ENCODE data around the gene LRPPRC.
"Not testable (repeated sequence)": the region's sequence is repeated elsewhere in the genome, so short reads cannot be mapped to it uniquely, and the experiment has no call there.

LRPPRC gene

DNA sequence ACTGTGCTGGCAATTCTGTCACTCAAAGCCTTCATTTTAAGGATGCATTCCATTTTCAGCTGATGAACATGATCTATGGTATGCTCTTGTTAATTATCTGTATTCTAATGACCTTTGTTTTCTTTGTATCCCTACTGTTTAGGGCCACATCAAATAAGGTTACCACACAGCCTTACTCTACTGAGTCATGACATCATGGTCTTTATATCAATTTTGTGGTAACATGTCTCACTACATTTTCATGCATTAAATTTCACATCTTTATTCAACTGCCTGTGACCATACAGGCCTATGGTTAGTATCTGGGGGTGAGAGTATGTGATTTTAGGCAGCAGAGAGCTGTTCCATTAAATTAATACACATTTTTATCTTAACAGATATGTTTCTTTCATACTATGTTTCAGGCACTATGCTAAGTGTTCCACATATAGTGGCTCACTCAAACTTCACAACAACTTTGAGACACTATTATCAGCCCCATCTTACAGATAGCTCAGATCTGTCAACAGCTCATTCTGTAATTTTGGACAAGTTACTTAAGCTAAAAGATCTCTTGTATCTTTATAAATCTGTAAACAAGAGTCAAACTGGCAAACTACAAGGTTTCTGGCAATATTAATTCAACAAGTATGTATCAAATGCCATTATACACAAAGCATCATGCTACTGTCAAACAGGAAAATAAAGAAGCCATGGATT lies 18.0 kb downstream of the LRPPRC start:
- DNase-seq = no peak

DNA sequence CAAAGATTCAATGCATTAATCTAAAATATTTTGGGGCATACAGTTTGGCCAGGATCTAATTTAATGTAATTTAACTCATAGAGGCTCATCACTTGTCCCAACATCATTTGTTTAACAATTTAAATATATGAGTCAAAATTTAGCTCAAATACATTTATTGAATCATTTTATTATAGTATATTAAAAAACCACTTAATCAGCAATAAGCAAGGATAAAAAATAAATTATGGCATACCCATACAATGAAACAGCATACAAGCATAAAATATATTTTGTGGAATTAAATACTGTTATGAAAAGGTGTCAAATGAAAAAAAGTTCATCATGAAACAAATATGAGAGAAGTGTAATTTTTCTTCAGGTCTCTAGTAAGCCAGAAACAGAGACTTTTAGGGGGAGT lies 34.9 kb downstream of the LRPPRC start:
- no peak for DNase-seq

DNA sequence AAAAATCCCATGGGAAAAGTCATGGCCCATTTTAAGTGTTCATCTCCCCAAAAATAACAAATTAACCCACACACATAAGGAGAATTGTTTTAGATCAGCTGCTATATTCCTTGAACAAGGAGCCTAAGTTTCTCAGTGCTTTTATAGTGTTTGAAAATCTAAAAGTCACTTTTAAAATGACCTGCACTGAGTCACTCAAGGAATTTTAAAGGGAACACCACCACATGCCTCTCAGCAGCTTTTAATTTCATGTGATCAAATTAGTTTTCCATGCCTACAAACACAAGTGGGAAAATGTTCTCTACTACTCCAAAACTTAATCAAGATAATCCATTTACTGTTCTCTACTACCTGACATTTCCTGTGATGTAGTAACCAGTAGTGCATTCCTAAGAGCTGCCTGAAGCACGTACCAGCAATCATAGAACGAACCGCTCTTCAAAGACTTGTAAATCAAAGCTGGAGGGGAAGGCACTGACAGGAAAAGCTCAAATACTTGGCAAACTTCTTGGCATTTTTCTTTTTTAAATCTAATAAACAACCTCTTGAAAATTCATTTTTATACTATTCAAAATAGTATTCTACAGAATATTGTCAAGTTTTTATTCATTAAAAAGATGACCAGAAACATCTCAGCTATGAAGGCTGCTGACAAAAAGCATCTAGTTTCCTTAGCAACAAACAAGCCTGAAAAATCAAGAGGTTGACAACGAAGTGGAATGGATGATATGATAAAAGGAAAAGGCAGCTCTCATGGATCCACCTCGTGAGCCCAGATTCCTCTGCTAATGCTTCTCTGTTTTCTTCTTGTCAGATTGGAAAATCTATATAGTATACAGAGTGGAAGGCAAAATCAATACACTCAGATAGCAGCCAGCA lies 37.2 kb downstream of the LRPPRC start:
- DNase-seq = no peak

GRCh38 chr2:43950383-43951008 lies 45.3 kb downstream of the LRPPRC start:
- no peak for DNase-seq

GRCh38 chr2:43948370-43948769 lies 47.4 kb downstream of the LRPPRC start:
- no peak for DNase-seq

DNA sequence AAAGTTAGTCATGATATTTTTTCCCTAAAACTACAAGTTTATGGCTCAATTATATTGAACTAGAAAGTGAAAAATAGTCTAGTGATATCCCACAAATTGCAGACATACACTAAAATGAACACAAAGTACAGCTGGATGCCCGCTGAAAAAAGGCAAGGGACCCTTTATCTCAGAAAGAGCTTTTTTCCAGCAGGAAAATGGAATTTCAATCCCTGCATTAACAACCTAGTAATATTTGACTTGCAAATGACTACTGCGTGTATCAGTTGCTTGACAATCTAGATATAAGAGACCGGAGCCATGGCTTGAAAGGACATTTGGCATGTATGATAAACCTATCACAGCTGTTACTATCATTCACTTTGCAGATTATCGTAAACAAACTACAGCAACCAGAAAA lies 49.1 kb downstream of the LRPPRC start:
- DNase-seq = no peak

DNA sequence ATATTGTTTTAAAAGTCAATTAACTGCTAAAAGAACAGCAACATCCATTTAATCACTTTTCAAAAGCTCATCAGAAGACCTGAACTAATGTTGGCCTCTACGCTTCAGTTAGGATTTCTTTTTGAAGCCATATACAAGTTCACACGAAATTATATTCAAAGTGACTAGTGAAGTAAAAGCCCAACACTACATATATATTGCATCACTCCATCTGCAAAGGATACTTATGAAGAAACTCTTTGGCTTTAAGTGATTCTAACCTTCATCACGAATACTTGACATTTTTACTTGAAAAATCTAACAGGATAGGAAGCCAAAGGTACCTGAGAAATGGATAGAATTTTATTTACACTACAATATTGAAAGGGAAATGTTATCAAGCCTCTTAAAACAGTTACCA lies 50.4 kb downstream of the LRPPRC start:
- no peak for DNase-seq

GRCh38 chr2:43944915-43945314 lies 50.9 kb downstream of the LRPPRC start:
- DNase-seq = no peak

- DNase-seq = no peak
Observed at GRCh38 chr2:43943809-43944452, 51.9 kb downstream of the LRPPRC start.

DNA sequence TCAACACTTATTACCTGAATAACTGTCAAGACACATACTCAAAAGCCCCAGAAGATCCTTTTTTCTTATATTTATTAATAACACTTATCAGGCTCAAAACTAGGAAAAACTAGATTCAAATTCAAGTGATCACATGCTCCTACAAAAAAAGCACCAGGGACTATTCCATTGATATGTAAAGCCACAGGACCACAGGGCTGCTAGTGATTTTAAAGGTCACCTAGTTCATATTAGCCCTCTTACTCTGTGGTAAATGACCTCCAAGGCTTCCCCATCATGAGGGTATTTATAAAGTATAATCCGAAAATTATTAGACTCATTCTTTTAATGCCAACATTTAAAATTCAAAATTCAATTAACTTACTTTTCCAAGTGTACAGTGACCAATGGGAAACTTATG lies 52.5 kb downstream of the LRPPRC start:
- no peak for DNase-seq

DNA sequence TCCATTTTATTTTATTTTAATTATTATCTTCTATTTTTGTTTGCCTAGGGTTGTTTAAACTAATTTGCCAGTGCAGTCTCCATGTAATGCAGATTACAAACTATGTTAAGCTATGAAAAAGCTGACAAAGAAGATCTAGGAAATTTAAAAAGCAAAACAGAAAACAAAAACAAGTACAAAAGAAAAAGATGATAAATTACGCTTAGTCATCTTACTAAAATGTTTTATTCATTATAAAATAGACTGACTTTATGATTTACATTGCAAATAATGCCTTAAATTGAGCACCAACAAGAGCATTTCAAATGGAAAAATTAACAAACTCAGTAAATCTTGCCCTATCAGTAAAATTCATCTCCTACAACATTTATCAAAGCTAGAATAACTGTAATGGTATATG lies 52.9 kb downstream of the LRPPRC start:
- no peak for DNase-seq

- DNase-seq = no peak
Observed at GRCh38 chr2:43941966-43942365, 53.8 kb downstream of the LRPPRC start.

DNA sequence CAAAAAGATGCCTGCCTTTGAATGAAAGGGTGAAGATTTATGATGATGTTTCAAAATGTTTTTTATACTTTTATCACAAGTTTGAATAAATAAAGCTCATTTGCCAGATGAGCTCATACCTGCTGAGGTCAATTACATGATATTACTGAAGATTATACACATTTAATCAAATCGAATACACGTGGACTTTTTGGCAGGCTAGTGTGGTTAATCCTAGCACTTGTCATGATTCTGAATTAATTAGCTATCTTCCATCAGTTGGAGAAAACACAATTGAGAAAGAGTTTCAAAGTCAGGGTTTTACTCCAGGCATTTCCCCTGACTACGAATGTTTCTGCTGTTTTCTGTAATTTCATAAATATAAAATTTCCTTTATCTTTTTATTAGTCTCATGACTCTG lies 54.4 kb downstream of the LRPPRC start:
- no peak for DNase-seq

DNA sequence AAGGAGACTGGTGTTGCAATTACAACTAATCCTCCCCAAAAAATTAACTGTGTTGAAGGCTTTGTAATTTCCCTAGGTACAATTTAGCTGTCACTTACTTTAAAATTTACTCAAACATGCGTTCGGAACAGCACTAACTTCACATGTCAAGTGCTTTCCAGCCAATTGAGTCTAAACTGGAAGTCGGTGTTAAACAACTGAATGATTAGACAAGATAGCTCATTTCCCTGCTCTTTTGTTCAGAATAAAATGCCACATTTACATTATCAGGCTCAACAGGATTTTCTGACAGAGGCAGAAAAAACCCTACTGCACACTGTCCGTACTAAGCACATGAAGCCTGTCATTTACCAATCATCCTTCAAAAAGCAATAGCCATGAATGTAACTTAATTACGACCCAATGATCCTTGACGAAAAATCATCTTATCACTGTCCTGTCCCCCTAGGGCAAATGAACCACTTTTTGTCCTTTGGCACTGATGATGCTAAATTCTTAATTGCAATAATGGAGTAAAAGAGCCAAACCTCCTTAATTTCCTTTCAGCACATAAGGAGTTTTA lies 56.0 kb downstream of the LRPPRC start:
- no peak for DNase-seq

DNA sequence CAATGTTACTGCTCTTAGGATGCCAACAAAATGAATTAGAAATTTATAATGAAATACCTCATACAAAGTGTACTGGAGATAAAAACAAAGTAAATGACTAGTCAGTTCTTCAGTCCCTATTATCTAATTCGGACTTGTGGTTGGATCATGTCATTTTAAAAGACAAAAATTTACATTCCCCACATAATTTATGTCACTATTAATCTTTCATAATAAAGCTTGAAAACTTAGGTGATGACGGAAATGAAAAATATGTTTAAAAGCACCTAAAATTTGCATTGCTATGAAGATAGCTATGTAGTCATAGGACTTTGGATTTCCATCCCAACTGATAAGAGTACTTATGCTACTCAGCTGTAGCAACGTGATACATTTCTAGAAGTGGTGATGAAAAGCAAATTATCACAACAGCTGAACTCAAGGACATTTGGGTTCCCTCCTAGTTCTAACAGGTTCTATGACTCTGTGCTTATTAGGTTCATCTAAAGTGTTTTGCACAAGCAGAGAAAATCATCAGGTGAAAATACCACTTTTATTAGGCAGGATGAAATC lies 58.4 kb downstream of the LRPPRC start:
- DNase-seq = no peak

- DNase-seq = no peak
Observed at GRCh38 chr2:43934567-43934966, 61.2 kb downstream of the LRPPRC start.

DNA sequence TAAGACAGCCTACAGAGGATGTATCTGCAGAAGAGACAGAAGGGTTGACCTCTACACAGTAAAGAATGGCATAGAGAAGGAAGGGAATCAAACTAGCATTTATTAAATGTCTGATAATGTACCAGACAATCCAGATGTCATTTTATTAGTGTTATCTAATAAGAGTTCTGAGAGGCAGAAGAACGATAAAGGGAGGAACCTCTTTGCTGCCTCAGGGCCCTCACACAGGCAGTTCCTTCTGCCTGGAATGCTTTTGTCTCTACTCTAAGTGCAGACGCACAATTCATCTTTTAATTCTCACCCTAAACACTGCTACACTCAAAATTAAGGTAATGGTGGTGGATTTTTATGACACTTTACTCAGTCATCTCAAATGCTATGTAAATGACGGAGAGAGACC lies 64.5 kb downstream of the LRPPRC start:
- no peak for DNase-seq

- DNase-seq = no peak
Observed at GRCh38 chr2:43927442-43927841, 68.3 kb downstream of the LRPPRC start.

- no peak for DNase-seq
Observed at GRCh38 chr2:43925431-43925830, 70.4 kb downstream of the LRPPRC start.

DNA sequence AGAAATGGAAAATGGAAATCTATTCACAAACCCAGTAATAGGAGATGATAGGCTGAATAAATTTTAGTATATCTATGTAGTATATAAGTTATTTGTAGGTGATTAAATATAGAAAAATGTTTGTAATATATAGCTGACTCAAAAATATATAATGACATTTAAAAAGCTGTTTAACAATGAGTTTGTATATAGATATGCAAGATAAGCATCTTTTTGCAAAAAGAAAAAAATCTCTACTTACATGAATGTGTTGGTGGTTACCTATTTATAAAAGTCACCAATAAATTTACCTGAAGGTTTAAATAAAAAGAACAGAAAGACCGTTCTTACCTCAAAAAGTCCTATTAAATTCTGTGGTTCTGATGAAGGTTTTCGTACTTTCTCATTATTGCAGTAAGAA lies 71.3 kb downstream of the LRPPRC start:
- DNase-seq = no peak

GRCh38 chr2:43911136-43911790 lies 84.5 kb downstream of the LRPPRC start:
- DNase-seq = not testable (repeated sequence)

DNA sequence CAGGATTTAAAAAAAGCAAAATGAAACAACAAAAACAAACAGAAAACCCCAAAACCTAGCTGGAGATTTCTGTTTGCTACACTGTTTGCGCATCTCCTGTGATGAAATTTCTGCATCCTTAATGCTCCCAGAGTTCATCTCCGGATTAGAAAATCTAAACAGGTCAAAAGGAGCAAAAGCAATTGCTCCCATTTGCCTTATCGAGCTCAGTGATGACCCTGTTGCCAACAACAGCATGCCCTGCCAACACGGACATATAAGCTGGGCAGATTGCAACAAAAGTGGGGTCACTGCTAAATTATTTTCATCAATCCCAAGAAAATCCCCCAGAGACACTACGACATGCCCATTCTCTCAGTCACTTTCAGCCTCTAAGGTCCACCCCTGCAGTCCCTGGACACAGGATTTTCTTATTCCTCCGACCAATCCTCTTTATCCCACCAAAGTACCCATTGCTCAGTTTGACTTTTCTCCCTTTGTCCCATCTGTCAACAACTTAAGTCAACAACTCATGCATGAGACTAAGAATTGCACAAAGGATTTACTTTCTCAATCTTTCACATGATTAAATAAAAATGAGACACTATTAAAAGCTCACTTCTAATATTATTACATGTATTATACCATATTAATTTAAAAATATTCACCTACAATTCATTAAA lies 89.2 kb downstream of the LRPPRC start:
- DNase-seq = no peak

All from activated CD4-positive, alpha-beta T cell treated with anti-CD3 and anti-CD28 coated beads, Interleukin-2, amount 50 U/mL, for 1 hour (primary cell).